ENCODE results near the gene HOXB13. TPM values are rescaled to one million over a fixed set of nuclear protein-coding genes. Genes with fewer than 3 reads are reported as not detected.

HOXB13 gene
- total RNA-seq, 1 donor from 2014 or later = 5.4 TPM

GRCh38 chr17:48701864-48702532 lies 26.6 kb downstream of the HOXB13 start:
- no peak for DNase-seq (ENCODE audit: extremely low spot score in 2 of 2)
- Histone ChIP-seq H3K36me3 (no peaks in the 10 kb centered on the region), H3K4me1 (no peaks in the 10 kb centered on the region), H3K27me3 (no peaks in the 10 kb centered on the region), H3K9me3 (no peaks in the 10 kb centered on the region), H3K27ac (no peak overlapping the region), H3K4me3 (no peak overlapping the region)
- intact Hi-C loops (cut with DNase I) = no loop called here
- TF ChIP-seq POLR2AphosphoS5 (IDR thresholded peaks at IDR 0.05; ENCODE audit: insufficient read depth in 1 of 2, low read depth in 1 of 2) (no peak), POLR2A (IDR thresholded peaks at IDR 0.05) (no peak), CTCF (IDR thresholded peaks at IDR 0.05) (no peak)

- H3K4me3 ChIP-seq = no peak overlapping the region
- no peak overlapping the region for H3K27ac ChIP-seq
- no peaks in the 10 kb centered on the region for H3K4me1 ChIP-seq
- peaks cover 5% of the 10 kb centered on the region for H3K9me3 ChIP-seq
- H3K36me3 ChIP-seq = no peaks in the 10 kb centered on the region
- TF ChIP-seq CTCF (IDR thresholded peaks at IDR 0.05) (no peak), POLR2AphosphoS5 (IDR thresholded peaks at IDR 0.05; ENCODE audit: insufficient read depth in 1 of 2, low read depth in 1 of 2) (no peak), POLR2A (IDR thresholded peaks at IDR 0.05) (no peak)
- intact Hi-C loops (cut with DNase I) = no loop called here
- no peaks in the 10 kb centered on the region for H3K27me3 ChIP-seq
- no peak for DNase-seq (ENCODE audit: extremely low spot score in 2 of 2)
Measured at GRCh38 chr17:48693178-48693577, 35.4 kb downstream of the HOXB13 start.

- TF ChIP-seq CTCF (IDR thresholded peaks at IDR 0.05) (no peak), POLR2A (IDR thresholded peaks at IDR 0.05) (no peak), POLR2AphosphoS5 (IDR thresholded peaks at IDR 0.05; ENCODE audit: insufficient read depth in 1 of 2, low read depth in 1 of 2) (no peak)
Measured at GRCh38 chr17:48692049-48692448, 36.5 kb downstream of the HOXB13 start.

GRCh38 chr17:48690655-48691054 lies 37.9 kb downstream of the HOXB13 start:
- no peak for DNase-seq (ENCODE audit: extremely low spot score in 2 of 2)
- H3K27ac ChIP-seq = no peak overlapping the region
- no peaks in the 10 kb centered on the region for H3K27me3 ChIP-seq
- intact Hi-C loops (cut with DNase I) = no loop called here
- H3K36me3 ChIP-seq = no peaks in the 10 kb centered on the region
- H3K4me1 ChIP-seq = no peaks in the 10 kb centered on the region
- H3K9me3 ChIP-seq = peaks cover 5% of the 10 kb centered on the region
- TF ChIP-seq POLR2A (IDR thresholded peaks at IDR 0.05) (no peak), CTCF (IDR thresholded peaks at IDR 0.05) (no peak), POLR2AphosphoS5 (IDR thresholded peaks at IDR 0.05; ENCODE audit: insufficient read depth in 1 of 2, low read depth in 1 of 2) (no peak)
- no peak overlapping the region for H3K4me3 ChIP-seq

More at GRCh38 chr17:48692049-48692448, 36.5 kb downstream of the HOXB13 start:
- no peaks in the 10 kb centered on the region for H3K27me3 ChIP-seq
- DNase-seq (ENCODE audit: extremely low spot score in 2 of 2) = no peak
- H3K27ac ChIP-seq = no peak overlapping the region
- no peak overlapping the region for H3K4me3 ChIP-seq
- peaks cover 5% of the 10 kb centered on the region for H3K9me3 ChIP-seq
- H3K36me3 ChIP-seq = no peaks in the 10 kb centered on the region
- H3K4me1 ChIP-seq = no peaks in the 10 kb centered on the region
- intact Hi-C loops (cut with DNase I) = no loop called here

GRCh38 chr17:48681609-48682008 lies 46.9 kb downstream of the HOXB13 start:
- Histone ChIP-seq H3K27ac (no peak overlapping the region), H3K27me3 (no peaks in the 10 kb centered on the region), H3K4me1 (peaks cover 6% of the 10 kb centered on the region), H3K9me3 (no peaks in the 10 kb centered on the region), H3K4me3 (no peak overlapping the region), H3K36me3 (no peaks in the 10 kb centered on the region)
- TF ChIP-seq POLR2AphosphoS5 (IDR thresholded peaks at IDR 0.05; ENCODE audit: insufficient read depth in 1 of 2, low read depth in 1 of 2) (no peak), POLR2A (IDR thresholded peaks at IDR 0.05) (no peak), CTCF (IDR thresholded peaks at IDR 0.05) (no peak)
- intact Hi-C loops (cut with DNase I) = no loop called here
- peak in 1 of 2 donors; percentile 28 for DNase-seq (ENCODE audit: extremely low spot score in 2 of 2)
